Measurements from ENCODE around the gene DCP2. TPM values are rescaled to one million over a fixed set of nuclear protein-coding genes. Genes with fewer than 3 reads are reported as not detected.

The DCP2 gene
- total RNA-seq, 1 experiment from 2014 or later, result 176 TPM

GRCh38 chr5:113048931-113049330 lies 72.3 kb downstream of the DCP2 start:
- H3K9ac ChIP-seq (ENCODE audit: extremely low read depth, insufficient read length, low read length), result no peak overlapping the region
- no peak for DNase-seq
- no peaks in the 10 kb centered on the region for H3K79me2 ChIP-seq (ENCODE audit: insufficient read depth, low read length)
- H3K9me3 ChIP-seq (ENCODE audit: control insufficient read depth, low read depth, low read length), result no peaks in the 10 kb centered on the region
- peaks cover 0 to 11% (median 7%) of the 10 kb centered on the region in 3 experiments; a peak in 5 of 7 replicates for H3K36me3 Mint-ChIP-seq (ENCODE audit: insufficient read depth in 1 of 3, low read depth in 3 of 3)
- H3K23ac ChIP-seq (ENCODE audit: insufficient read length, low read depth, low read length), result no peak overlapping the region
- peak overlapping the region in 1 of 3 experiments; percentile 66; a peak in 1 of 7 replicates for H3K27ac Mint-ChIP-seq
- H3K27ac ChIP-seq (ENCODE audit: insufficient read length, low read depth, low read length), result no peak overlapping the region
- H2BK5ac ChIP-seq (ENCODE audit: insufficient read length, low read length), result no peak overlapping the region
- no peak overlapping the region for H4K5ac ChIP-seq (ENCODE audit: insufficient read length, low read depth, low read length)
- no peak overlapping the region for H3K4me2 ChIP-seq (ENCODE audit: insufficient read depth, insufficient read length, low read length)
- no CpG with 5 or more reads among the region's 10 CpGs for WGBS (ENCODE audit: extremely low coverage, insufficient read length, low lambda C conversion rate)
- no peak overlapping the region for H2AK5ac ChIP-seq (ENCODE audit: insufficient read length, low read length)
- no peaks in the 10 kb centered on the region for H4K20me1 ChIP-seq (ENCODE audit: control insufficient read depth, insufficient read depth, insufficient read length)
- TF ChIP-seq CTCF (conservative IDR thresholded peaks at IDR 0.05), result no peak
- no peaks in the 10 kb centered on the region for H3K79me1 ChIP-seq (ENCODE audit: insufficient read depth, low read depth, low read length, poor library complexity, severe bottlenecking)
- no peak overlapping the region for H3K4me3 Mint-ChIP-seq
- H3K18ac ChIP-seq (ENCODE audit: insufficient read length, low read depth, low read length), result no peak overlapping the region
- H3K4me1 Mint-ChIP-seq, result peaks cover 0 to 6% of the 10 kb centered on the region in 2 experiments; a peak in 2 of 4 replicates
- H3K14ac ChIP-seq (ENCODE audit: insufficient read depth, low read length), result no peak overlapping the region
- H3K23me2 ChIP-seq (ENCODE audit: insufficient read length, low read depth, low read length, poor library complexity, severe bottlenecking), result no peaks in the 10 kb centered on the region
- no peaks in the 10 kb centered on the region for H3K27me3 Mint-ChIP-seq (ENCODE audit: low read depth)
- H3K9me3 Mint-ChIP-seq, result no peaks in the 10 kb centered on the region
- H3K4me1 ChIP-seq (ENCODE audit: insufficient read depth, low read length), result no peaks in the 10 kb centered on the region; the same call in 1 of the 2 replicates
- no peak overlapping the region for H2BK120ac ChIP-seq (ENCODE audit: low read depth, low read length, poor library complexity, severe bottlenecking)
- no peak overlapping the region for H2BK20ac ChIP-seq (ENCODE audit: low read depth, low read length, poor library complexity, severe bottlenecking)
- no peak overlapping the region for H2AFZ ChIP-seq (ENCODE audit: low read length)
- H2BK12ac ChIP-seq (ENCODE audit: insufficient read length, low read depth, low read length), result no peak overlapping the region
- no peak overlapping the region for H4K91ac ChIP-seq (ENCODE audit: insufficient read length, low read depth, low read length)
- no peak overlapping the region for H2BK15ac ChIP-seq (ENCODE audit: low read depth, low read length)
- no peak overlapping the region for H3K56ac ChIP-seq (ENCODE audit: insufficient read length, low read depth, low read length)
- no peaks in the 10 kb centered on the region for H3K27me3 ChIP-seq (ENCODE audit: insufficient read depth, low read length)
- H4K8ac ChIP-seq (replicated peaks; ENCODE audit: insufficient read length, low read depth, low read length), result no peak overlapping the region
- H3K4ac ChIP-seq (ENCODE audit: low read depth, low read length), result no peak overlapping the region
- H3T11ph ChIP-seq (ENCODE audit: low read length), result no peak overlapping the region

Data from H9 (cell line).